DOHH2 (cell line): ENCODE results near the gene ZNF264.

Experiments used
- H3F3A ChIP-seq: fragments of 200-600 bp; sonication (generic), shearing (Covaris generic); 2 replicates; pipeline ENCODE4 v1.6.0; 2016; ENCODE audit warnings: antibody characterized with exemption, mild to moderate bottlenecking; ENCODE audit not compliant: control insufficient read depth, insufficient read depth
- H3K27ac ChIP-seq: fragments of 200-600 bp; sonication (generic); 2 replicates; pipeline ENCODE4 v1.5.1; 2014; ENCODE audit warnings: low read depth, mild to moderate bottlenecking, low read length, moderate library complexity
- H3K27me3 ChIP-seq: fragments of 200-600 bp; sonication (generic); 2 replicates; pipeline ENCODE4 v1.6.1; 2014; ENCODE audit warnings: mild to moderate bottlenecking, low read length, mixed read lengths; ENCODE audit not compliant: control insufficient read depth
- H3K36me3 ChIP-seq: fragments of 200-600 bp; sonication (generic); 2 replicates; pipeline ENCODE4 v1.6.1; 2014; ENCODE audit warnings: mild to moderate bottlenecking, low read length, moderate library complexity, mixed read lengths; ENCODE audit not compliant: control insufficient read depth
- H3K4me1 ChIP-seq: fragments of 200-600 bp; sonication (generic); 2 replicates; pipeline ENCODE4 v1.6.1; 2014; ENCODE audit warnings: mild to moderate bottlenecking, low read length, mixed read lengths; ENCODE audit not compliant: control insufficient read depth
- H3K4me2 ChIP-seq: fragments of 200-600 bp; sonication (generic); 2 replicates; pipeline ENCODE4 v1.6.0; 2014; ENCODE audit warnings: mild to moderate bottlenecking, low read length, moderate library complexity
- H3K4me3 ChIP-seq: fragments of 200-600 bp; sonication (generic); 2 replicates; pipeline ENCODE4 v1.5.1; 2014; ENCODE audit warnings: mild to moderate bottlenecking, low read length, mixed read lengths
- H3K79me2 ChIP-seq: fragments of 200-600 bp; sonication (generic); 2 replicates; pipeline ENCODE4 v1.6.1; 2014; ENCODE audit warnings: mild to moderate bottlenecking, low read length, mixed read lengths; ENCODE audit not compliant: control insufficient read depth
- H3K9me2 ChIP-seq: fragments of 200-600 bp; sonication (generic); replicated peaks from 2 replicates; pipeline ENCODE4 v1.6.1; 2014; ENCODE audit warnings: mild to moderate bottlenecking, low read length, mixed read lengths; ENCODE audit not compliant: control insufficient read depth
- H3K9me3 ChIP-seq: fragments of 200-600 bp; sonication (generic); 2 replicates; pipeline ENCODE4 v1.6.1; 2014; ENCODE audit warnings: antibody characterized with exemption, low read length, mixed read lengths; ENCODE audit not compliant: control insufficient read depth, insufficient read depth
- H4K20me1 ChIP-seq: fragments of 200-600 bp; sonication (generic); 2 replicates; pipeline ENCODE4 v1.6.0; 2014; ENCODE audit warnings: low read depth, mild to moderate bottlenecking, antibody characterized with exemption, low read length, moderate library complexity; ENCODE audit not compliant: control insufficient read depth, insufficient read depth
- CTCF ChIP-seq: fragments of 200-600 bp; sonication (generic); IDR thresholded peaks from one replicate; pipeline ENCODE4 v1.5.1; 2014; ENCODE audit warnings: antibody characterized with exemption, mild to moderate bottlenecking, low read depth, low read length; ENCODE audit not compliant: poor library complexity, severe bottlenecking
- EZH2phosphoT487 ChIP-seq: fragments of 200-600 bp; sonication (generic); IDR thresholded peaks from 2 replicates; pipeline ENCODE4 v1.6.1; 2017; ENCODE audit warnings: borderline replicate concordance, mild to moderate bottlenecking, antibody characterized with exemption, low read length, moderate library complexity, mixed read lengths

Gene ZNF264

GRCh38 chr19:57212109-57212508 is 20.8 kb downstream of the ZNF264 start:
- no peaks in the 10 kb centered on the region for H3F3A ChIP-seq
- no peaks in the 10 kb centered on the region for H3K27me3 ChIP-seq
- no peak overlapping the region for H3K4me2 ChIP-seq
- peaks cover 9% of the 10 kb centered on the region; the same call in 1 of the 2 replicates for H3K9me3 ChIP-seq
- H3K4me3 ChIP-seq = no peak overlapping the region
- no peaks in the 10 kb centered on the region for H3K9me2 ChIP-seq
- TF ChIP-seq EZH2phosphoT487 (no peak), CTCF (no peak)
- no peaks in the 10 kb centered on the region for H3K4me1 ChIP-seq
- no peaks in the 10 kb centered on the region for H3K36me3 ChIP-seq
- no peak overlapping the region for H3K27ac ChIP-seq
- H4K20me1 ChIP-seq = no peaks in the 10 kb centered on the region
- H3K79me2 ChIP-seq = no peaks in the 10 kb centered on the region

- Histone ChIP-seq H3K4me2 (no peak overlapping the region), H3K27ac (no peak overlapping the region), H3K4me1 (no peaks in the 10 kb centered on the region), H3K79me2 (no peaks in the 10 kb centered on the region), H3F3A (no peaks in the 10 kb centered on the region), H3K9me3 (peaks cover 16% of the 10 kb centered on the region; the same call in 1 of the 2 replicates), H4K20me1 (no peaks in the 10 kb centered on the region), H3K36me3 (no peaks in the 10 kb centered on the region), H3K4me3 (no peak overlapping the region), H3K9me2 (no peaks in the 10 kb centered on the region), H3K27me3 (no peaks in the 10 kb centered on the region)
- TF ChIP-seq EZH2phosphoT487 (no peak), CTCF (no peak)
Observed at GRCh38 chr19:57227502-57227901, 36.2 kb downstream of the ZNF264 start.

DNA sequence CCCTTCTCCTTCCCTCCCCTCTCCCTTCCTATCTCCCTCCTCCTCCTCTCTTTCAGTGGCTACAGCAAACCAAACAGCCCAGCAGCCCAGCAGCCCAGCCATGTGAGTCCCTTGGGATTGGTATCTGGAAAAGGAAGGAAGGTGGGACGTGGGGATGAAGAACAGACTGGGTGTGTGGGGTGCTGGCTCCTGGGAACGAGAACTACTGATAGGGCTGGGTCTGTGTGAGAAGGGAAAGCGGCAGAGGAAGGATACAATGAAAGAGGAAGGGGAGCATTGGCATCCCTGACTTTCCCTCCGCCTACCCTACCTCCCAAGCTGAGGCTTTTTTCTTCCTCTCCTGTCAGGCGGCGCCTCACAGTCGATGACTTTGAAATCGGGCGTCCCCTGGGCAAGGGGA is 40.4 kb downstream of the ZNF264 start:
- Histone ChIP-seq H3F3A (no peaks in the 10 kb centered on the region), H3K9me2 (no peaks in the 10 kb centered on the region), H3K27ac (no peak overlapping the region), H3K79me2 (no peaks in the 10 kb centered on the region), H3K27me3 (no peaks in the 10 kb centered on the region), H3K4me3 (no peak overlapping the region), H3K36me3 (no peaks in the 10 kb centered on the region), H3K4me2 (no peak overlapping the region), H3K9me3 (peaks cover 15% of the 10 kb centered on the region; the same call in 1 of the 2 replicates), H4K20me1 (no peaks in the 10 kb centered on the region), H3K4me1 (no peaks in the 10 kb centered on the region)
- TF ChIP-seq EZH2phosphoT487 = no peak
- TF ChIP-seq CTCF = no peak
